Measurements from ENCODE around the gene TMEM8B.

The TMEM8B gene

DNA sequence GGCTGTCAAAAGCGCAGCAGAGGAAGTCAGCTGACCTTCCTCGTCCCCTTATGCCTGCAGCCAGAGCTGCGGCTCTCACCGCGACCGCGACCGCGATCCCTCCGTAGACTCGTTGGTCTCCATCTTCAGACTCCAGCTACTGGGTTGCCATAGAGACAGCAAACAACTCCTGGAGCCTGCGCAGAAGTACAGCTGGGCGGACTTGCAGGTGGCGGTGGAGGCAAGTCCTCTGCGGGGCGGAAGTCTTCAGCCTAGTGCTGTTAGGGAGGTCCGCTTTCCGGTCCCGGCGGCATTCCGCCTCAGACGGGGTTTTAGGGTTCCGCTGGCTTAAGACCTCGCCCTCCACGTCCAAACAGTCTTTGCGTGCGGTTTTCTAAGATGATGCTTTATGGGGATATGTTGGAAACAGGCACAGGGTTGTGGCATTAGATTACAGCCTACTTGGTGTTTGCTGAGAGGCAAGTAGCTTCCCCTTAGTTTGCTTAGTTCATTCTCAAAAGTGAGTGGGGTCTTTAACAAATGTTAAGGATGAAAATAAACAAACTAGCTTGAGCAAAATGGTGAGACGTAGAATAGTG is 16.9 kb upstream of the TMEM8B start, which contains the start of gene SPAG8:
Gene SPAG8, minus strand, starts transcription at position 238 of the 578 bp plus-strand sequence. Its CDS starts 115 bp downstream, at position 123.
- peak; percentile 95 for DNase-seq

DNA sequence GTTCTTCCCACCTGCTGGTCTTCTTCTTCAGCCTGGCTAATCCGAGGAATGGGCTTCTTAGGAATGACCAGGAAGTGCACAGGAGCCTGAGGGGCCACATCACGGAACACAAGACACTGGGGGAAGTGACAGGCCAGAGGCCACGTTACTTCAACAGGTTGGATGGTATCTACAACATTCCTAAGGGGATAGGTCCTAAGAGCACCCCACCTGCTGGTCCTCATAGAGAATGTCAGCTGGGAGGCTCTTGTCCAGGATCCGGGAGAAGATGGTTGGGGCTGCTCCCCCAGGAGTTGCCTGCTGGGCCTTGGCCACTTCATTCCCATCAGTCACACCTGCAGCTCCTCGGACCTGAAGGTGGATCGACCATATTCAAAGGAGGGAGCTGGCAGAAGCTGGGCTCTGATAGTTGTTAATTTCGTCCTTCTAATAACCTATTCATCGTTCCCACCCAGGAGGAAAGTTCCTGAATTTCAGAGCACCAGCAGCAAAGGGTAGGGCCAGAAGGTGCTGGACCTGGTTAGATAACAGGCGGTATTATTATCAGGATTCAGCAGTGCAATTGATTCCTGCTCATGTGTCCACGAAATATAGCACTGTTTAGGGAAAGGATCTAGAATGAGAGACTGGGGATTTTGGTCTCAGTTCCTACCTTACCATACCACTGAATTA is 15.5 kb upstream of the TMEM8B start:
- DNase-seq, result no peak

DNA sequence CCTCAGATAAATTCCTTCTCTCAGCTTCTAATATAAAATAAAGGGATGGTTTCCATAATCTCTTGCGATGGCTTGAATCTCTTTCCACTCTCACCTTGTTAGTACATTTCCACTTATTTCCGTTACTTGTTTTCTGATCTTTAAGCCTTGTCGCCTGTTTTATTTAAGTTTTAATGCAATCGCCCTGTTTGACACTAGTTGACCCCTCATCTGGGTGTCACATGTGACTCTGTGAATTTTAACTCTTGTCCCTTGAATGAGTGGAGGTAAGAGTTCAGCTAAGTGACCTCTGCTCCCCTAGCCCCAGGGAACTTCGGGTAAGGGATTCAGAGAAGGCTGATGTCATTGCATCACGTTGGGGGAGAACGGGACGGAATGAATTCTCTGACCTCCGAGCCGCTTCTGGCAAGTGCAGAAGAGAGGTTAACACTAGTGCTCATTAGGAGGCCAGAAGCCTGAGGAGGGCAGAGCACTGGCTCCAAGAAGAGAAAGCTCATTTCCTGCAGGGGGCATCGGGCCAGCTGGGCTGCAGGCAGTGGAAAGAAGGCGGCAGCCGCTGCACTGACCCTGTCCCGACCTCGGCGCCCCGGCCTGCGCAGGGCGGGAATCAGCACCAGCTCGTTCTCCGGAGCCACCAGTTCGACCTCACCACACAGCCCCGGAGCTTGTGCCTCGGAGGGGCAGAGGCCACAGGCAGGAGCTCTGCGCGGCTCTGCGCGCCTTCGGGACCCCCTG is 14.8 kb upstream of the TMEM8B start:
- DNase-seq, result no peak

DNA sequence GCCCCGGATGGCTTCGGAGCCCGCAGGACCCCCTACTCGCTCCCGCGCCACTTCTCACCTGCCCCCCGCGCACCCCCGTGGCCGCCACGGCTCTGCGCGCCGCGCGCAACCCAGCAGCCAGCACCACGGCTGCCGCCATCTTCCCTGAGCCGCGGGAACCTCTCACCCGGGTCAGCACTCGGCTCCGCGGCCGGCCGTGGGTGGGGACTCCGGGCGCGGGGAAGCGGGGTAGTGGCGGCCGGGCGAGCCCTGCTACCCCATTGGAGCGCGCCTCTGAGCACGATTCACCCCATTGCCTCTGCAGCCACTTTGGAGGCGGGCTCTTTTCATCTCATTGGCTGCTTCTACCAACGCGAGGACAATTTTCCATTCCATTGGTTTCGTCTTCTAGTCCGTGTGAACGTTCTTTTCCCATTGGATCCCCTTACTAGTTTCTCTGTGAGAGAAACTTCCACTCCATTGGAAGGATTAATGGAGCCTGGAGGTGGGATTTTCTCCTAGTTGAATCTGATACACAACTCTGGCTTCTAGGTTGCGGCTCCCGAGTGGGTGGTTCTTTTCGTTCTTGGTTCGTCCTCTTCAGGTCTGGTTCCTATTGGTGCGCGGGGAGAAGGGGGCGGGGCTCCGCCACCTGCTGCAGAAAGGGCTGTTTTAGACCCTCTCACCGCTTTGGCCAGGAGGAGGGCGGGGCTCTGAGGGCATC is 14.0 kb upstream of the TMEM8B start, which contains the start of gene HINT2:
Gene HINT2, minus strand, starts transcription at position 202 of the 703 bp plus-strand sequence. Its CDS starts 63 bp downstream, at position 139.
- DNase-seq, result peak; percentile 93

DNA sequence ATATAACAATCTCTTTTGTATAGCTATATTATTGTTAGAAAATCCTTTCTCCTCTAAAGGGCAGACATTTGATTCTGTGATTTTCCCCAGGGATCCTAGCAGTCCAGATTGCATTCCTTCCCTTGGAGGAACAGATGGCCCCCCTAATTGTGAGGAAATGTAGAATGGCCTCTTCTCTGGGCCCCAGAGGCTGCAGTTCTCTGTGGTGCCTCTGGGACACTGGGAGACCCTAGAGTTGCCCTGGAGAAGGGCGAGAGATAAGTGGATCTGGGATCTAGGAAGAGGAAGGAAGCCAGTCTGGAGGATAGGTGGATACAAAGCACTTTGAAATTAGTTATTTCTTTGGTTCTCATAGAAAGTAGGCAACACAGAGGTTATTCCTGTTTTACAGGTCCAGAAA is 12.3 kb upstream of the TMEM8B start:
- no peak for DNase-seq

DNA sequence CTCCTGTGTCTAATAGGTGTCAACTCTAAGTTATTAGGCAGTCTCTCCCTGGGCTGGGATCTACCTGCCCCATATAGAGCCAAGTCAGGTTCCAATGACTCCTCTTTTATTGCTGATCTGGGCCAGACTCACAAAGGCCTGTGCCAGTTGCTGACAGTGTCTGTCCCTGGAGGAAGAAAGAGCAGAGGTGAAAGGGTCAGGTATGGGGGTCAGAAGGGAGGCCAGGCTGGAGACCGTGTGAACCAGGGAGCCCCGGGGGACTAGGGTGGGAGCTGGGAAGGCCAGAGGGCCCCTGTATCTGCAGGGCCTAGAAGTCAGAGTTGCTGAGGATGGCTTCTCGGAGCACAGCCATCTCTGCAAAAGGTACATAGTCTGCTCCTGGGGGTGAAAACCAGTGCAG is 10.7 kb upstream of the TMEM8B start:
- no peak for DNase-seq

DNA sequence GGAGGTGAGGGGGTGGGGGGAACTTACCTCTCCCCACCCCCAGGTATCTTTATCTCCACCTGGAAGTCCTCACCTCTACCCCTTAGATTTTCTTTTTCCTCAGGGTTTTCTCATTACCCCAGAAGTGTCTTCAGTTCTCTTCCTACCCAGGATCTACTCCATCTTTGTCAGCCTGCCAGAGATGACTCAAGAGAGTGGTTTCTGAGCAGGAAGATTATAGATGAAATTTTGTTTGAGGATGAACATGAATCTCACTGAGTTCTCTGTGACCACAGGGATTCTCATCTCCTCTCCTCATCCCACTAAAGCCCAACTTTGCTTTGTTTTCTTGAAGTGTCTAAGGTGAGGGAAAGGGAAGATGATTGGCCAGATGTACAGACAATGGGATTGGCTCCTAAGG is 9.0 kb upstream of the TMEM8B start:
- DNase-seq, result no peak

DNA sequence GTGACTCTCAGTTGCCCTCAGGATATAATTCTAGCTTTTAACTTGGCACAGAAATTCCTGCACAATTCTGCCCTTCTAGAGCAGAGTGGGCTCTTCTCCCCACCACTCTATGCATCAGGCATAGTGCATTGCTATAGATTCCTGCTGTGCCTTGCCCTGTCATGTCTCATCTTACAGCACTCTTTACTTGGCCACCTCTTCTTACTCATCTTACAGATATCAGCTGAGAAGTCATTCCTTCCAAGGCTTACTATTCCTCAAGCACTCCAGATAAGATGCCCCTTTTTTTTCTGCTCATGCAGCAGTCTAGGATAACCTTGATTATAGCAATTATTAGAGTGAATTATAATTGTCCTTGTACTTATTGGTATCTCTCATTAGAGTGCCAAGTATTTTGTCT is 6.1 kb upstream of the TMEM8B start:
- DNase-seq, result no peak

DNA sequence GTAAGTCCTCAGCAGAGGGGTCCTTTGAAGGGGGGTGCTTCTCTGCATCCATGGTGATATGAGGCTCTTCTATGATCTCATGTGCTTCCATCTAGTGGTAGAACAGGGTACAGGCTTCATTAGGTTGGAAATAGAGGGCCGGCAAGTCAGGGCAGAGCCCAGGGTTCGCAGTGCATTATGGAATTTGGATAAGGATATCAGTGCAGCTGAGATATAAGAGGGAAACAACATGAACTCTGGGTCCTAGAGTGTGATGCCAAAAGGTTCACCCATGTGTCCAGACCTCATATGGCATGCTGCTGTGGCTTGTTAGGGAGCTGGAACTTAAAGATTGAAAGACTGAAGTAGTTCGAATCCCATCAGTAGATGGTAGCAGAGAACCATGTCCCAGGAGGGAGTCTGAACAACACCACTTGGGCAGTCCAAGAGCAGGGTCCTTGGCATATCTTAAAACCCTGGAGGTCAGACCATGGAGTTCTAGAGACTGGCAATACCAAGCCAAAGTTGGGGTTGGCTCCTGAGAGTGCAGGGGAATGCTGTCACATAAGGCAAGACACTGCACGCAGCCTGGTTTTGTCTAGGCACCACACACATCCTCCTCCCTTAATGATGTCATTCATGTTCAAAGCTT is 2.8 kb upstream of the TMEM8B start:
- no peak for DNase-seq

DNA sequence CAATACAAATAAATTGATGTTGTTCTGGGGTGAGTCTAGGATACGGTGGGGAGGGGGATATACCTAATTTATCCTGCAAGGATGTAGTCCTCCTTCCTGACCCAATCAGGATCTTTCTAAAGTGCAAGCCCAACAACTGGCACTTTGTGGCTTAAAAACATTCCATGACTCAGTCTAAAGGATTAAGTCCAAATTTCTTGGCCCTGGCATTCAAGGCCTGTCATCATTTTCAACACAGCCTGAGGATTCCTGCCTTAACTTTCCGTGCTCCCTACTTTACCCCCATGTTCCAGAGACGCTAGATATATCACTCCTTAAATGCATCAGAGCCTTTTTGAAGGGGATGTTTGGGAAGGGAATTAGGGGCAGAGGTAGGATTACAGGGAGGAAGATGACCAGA is 1.5 kb upstream of the TMEM8B start:
- no peak for DNase-seq

DNA sequence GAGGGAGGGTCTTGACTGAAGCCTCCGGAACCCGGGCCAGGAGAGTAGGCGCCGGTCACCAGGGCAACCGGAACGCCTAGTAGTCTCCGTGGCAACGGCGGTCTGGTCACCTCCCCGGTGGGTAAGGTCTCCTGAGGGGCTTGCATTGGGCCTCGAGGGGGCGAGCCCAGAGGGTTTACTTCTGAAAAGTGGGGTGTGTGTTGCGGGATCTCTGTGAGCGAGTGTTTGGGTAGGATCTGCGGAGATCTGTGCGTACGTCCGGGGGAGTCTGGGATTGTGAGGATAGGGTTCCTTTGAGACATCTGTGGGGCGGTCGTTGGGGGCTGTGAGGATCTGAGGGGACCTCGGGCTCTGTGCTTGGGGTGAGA is 328 bp upstream of the TMEM8B start, which contains the start of gene FAM221B:
Gene FAM221B, minus strand, starts transcription at position 17 of the 368 bp plus-strand sequence. CDS start 2,571 bp downstream, outside the sequence.
- DNase-seq, result no peak

DNA sequence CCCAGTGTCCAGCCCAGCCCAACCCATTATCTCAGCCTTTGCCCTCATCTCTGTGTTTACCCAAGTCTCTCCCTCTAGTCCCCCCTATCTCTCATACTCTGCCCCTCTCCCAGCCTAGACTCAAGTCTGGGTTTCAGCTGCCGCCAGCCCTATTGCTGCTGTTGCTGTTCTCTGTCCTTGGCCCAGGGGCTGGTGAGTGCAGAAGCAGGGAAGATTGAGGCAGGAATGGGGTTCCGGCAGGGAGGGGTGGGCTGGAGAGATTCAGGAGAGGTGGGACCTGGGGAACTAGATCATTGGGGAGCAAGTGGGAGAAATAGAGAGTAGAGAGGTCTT is 702 bp downstream of the TMEM8B start:
- no peak for DNase-seq

DNA sequence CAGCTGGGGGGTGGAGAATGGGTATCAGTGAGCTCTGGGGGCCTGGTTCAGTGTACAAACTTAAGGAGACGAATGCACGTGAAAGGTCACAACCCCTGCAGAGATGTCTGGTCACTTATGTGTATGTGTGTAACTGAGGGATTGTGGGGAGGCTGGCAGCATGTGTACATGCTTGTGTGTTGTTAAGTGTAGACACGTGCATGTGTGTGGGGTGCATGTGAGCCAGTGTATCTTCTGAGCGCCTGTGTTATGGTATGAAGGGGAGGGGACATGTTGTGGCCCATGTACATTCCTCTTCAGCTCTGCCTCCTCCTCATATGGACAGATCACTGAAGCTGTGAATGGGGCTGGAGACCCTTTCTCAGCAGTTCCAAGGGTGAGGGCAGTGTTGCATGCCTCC is 2.0 kb downstream of the TMEM8B start:
- DNase-seq, result no peak

DNA sequence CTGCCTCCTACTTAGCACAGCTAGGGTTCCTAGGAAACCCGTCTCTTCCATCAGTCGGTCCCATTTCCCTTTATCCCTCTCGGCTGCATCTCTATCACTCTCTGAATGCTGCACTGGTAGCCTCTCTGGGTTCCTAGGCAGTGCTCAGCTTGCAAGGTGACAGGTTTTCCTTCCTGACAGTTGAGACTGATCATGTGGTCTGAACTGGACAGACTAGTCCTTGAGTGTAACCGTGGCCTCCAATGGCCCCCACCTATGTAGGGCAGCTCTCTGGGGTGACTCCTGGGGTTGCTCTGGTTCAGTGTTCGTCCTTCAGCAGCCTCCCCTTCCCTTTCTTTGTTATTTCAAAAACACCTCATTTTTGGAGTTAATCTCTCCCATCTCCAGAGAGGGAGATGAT is 3.8 kb downstream of the TMEM8B start:
- no peak for DNase-seq

DNA sequence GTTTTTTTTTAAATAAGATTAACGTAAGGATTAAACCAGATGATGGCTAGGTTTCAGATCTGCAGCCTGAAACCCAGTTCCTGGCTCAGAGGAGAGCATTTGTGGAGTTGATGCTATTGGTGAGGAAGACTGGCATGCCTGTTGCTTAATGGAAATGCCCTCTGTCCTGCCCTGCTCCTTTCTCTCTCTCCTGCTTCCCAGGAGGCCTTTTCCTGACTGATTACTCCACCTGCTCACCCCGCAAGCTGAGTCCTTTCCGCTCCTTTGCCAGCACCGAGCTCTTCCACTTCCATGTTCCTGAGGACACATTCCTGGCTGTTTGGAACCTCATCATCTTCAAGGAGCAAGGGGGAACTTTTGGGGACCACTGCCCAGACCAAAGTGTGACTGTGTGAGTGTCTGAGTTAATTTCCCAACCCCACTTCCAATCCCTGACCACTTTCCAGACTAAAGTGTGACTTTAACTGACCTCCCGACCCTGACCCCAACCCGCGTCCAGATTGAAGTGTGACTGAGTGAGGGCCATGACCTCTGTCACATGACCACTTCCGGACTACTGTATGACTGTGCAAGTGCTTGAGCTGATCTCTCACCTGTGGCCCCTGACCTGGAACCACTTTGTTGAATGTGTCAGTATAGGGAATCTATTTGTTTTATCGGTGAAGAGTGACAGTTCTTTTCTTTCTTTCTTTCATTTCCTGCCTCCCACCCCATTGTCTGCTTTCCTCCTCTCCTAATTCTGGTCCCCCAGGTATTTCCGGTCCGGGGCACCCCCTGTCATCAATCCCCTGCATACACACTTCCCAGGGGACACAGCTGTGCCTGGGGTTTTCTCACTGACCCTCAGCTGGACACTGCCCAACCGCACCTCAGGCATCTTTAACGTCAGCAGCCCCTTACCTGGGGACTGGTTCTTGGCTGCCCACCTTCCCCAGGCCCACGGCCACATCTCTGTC is 5.5 kb downstream of the TMEM8B start:
- DNase-seq, result no peak

DNA sequence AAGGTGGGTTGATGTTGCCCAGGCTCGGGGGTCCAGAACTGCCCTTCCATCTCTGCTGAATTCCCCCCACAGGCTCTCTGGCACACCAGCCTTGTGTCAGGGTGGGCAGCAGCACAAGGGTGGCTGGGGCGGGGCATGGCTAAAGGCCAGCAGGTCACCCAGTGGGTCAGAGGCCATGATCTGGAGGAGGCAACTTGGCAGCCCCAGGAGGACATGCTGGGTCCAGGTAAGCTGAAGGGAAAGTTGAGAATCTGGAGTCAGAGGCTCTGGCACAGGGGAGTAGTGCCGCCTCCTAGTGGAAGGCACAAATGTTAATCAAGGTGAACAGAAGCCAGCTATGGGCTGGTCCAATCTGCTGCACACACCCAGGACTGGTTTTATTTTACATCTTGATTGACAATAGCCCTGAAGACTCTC is 6.2 kb downstream of the TMEM8B start:
- DNase-seq, result no peak

DNA sequence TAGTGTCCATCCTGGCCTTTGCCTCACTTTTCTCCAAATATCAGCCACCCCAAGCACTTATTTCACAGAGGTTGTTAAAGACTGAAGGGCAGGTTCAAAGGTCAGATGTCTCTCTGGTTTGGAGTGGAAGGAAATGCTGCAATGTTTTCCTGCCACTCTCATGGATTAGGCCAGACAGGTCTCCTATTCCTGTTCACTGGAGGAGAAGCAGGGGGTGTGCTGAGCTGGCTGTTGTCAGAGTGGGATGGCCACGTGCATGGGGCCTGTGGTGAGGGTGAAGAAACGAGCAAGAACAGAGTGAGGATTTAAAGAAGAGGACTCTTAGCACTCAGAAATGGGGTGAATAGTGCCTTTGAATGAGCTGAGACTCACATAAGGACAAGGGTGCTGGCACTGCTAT is 6.7 kb downstream of the TMEM8B start:
- no peak for DNase-seq

DNA sequence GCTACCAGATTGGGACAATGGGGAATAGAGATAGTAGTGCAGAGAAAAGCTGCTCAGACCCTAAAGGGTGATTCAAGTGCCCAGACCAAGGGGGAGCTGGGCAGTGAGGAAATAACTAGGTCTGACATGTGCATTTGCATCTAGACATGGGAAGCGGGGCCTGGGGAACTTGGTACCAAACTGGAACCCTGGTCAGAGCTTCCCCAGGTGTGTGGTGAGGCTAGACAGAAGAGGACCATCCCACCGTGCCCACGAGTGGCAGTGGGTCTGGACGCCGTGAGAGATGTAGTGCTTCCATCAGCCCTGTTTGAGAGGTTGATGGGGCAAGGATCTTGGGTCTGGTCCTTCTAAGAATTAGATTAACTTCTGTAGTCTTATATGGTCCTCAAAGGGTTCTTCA is 7.6 kb downstream of the TMEM8B start:
- DNase-seq, result no peak

DNA sequence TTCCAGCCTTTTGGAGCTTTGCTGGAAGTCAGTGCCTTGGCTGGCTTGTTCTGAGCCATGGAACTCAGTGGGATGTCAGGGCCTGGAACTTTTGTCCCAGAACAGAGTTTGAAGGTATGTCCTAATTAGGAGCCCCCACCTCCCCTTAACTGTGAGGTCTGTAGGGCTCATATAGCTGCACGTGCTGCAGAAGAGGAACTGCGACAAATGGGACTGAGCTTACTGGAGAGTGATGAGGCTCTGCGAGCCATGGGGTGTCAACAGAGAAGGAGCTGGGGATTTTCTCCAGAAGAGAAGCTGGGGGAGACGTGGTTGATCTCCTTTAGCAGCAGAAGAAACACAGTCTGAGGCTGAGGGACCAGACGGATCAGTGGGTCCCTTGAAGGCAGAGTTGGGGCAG is 10.9 kb downstream of the TMEM8B start:
- DNase-seq, result no peak

DNA sequence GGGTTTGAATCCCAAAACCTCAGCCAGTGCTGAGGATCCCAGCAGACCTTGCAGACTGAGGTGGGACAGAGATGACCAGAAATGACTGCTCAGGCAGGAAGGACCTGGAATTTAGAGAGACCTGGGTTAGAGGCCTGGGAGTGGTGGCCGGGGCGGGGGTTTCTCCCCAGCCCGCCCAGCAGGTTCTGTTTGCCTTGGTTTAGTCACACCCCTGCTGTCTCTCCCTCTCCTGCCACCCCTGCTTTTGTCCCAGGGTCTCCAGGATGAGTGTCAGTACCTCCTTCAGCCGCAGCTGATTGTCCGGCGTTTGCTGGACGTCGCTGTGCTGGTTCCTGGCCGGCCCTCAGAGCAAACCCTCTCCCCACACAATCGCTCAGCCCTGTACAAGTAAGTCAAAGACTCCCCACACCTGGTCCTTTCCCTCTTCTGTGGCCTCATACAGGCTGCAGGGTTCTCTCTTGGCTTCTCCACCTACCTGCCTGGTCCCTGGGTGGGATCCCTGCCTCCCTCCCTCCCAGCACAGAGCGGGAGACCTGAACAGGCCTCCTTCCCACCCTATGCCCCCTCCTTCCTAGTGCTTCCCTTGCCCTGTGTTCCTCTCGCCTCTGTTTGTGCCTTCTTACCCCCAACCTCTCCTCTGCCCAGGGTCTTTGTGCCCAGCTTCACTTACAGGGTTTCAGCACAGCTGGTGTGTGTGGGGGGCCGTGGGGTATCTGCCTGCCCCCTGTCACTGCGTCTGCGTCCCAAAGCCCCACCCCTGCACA is 12.0 kb downstream of the TMEM8B start:
- no peak for DNase-seq

DNA sequence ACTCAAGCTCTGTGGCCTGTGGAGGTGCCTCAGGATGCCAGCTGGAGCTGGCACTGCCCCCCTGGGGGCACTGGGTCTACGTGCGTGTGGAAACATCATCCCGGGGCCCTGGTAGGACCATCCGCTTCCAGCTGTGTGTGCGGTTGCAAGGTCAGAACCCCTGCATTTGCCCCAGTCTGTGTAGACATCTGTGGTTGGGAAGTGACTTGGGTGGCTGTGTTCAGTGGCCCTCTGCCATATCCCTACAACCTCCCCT is 12.5 kb downstream of the TMEM8B start:
- no peak for DNase-seq

Data from effector CD4-positive, alpha-beta T cell (primary cell).